Measurements from ENCODE around the gene CERCAM.

DNA sequence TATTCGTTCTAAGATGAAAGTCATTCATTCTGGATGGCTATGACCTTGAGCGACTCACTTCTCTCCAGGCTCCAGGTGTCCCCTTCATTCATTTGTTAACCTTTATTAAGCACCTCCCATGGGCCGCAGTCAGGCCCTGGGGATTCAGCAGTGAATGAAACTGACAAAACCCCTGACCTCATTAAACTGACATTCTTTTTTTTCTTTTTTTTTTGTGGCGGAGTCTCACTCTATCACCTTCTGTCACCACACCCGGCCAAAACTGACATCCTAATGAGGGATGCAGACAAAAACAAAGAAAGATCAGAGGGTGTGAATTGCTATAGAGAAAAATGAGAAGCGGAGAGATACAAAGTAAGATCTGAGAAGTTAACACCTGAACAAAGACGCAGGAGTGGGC, 18.6 kb downstream of the CERCAM start:
- no peak for TF ChIP-seq CTCF (conservative IDR thresholded peaks at IDR 0.05; ENCODE audit: low read depth, low read length)
- no peak for TF ChIP-seq POLR2A (IDR thresholded peaks at IDR 0.05; ENCODE audit: low read depth, low read length)
- TF ChIP-seq RAD21 (IDR thresholded peaks at IDR 0.05; ENCODE audit: low read length) = no peak
- no peak for TF ChIP-seq RFX5 (IDR thresholded peaks at IDR 0.05; ENCODE audit: low read depth, low read length)
- TF ChIP-seq MAFK (IDR thresholded peaks at IDR 0.05; ENCODE audit: low read depth, low read length) = no peak
- no peak for TF ChIP-seq SMC3 (IDR thresholded peaks at IDR 0.05; ENCODE audit: low read depth, low read length)
- TF ChIP-seq FOS (IDR thresholded peaks at IDR 0.05; ENCODE audit: low read depth, low read length) = no peak
- TF ChIP-seq CEBPB (IDR thresholded peaks at IDR 0.05; ENCODE audit: low read depth, low read length) = no peak
- TF ChIP-seq MXI1 (IDR thresholded peaks at IDR 0.05; ENCODE audit: borderline replicate concordance, low read depth, low read length) = no peak
- no peak for TF ChIP-seq RCOR1 (IDR thresholded peaks at IDR 0.05; ENCODE audit: insufficient replicate concordance, low read length)
- TF ChIP-seq MAZ (IDR thresholded peaks at IDR 0.05; ENCODE audit: borderline replicate concordance, low read depth, low read length) = no peak

Measured in IMR-90 (cell line).